HK-2 (cell line): ENCODE measurements around the gene ORMDL3.
"Not testable (repeated sequence)": the region's sequence is repeated elsewhere in the genome, so short reads cannot be mapped to it uniquely, and the experiment has no call there.

ENCODE experiments used
- DNase-seq: peaks from one replicate; pipeline ENCODE4 v3.0.0-alpha.2; 2018; ENCODE audit not compliant: unreplicated experiment

ORMDL3 gene

DNA sequence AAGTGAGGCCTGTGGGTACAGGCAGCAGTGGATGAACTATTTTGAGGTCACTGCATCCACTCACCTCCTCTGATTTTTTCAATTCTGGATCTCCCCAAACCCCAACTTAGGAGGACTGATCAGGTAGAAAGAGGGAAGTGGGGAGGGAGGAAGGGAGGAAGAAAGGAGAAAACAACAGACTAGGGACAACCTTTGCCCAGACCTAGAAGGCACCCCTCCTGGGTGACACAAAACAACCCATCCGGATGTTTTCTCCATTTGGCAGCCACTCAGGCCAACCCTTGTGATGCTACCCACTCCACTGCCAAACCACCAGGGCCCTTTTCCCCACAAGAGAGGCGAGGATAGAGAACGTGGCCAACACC is 2.7 kb downstream of the ORMDL3 start:
- no peak for DNase-seq

GRCh38 chr17:39923836-39924690 is 3.3 kb downstream of the ORMDL3 start:
- no peak for DNase-seq

GRCh38 chr17:39923230-39923629 is 4.2 kb downstream of the ORMDL3 start:
- DNase-seq = no peak

GRCh38 chr17:39922006-39922405 is 5.4 kb downstream of the ORMDL3 start:
- DNase-seq = no peak

- no peak for DNase-seq
These were observed 6.1 kb downstream of the ORMDL3 start for GRCh38 chr17:39921323-39921722.

GRCh38 chr17:39920218-39921210 is 6.9 kb downstream of the ORMDL3 start:
- DNase-seq = no peak

- DNase-seq = no peak
These were observed 8.2 kb downstream of the ORMDL3 start for GRCh38 chr17:39919087-39919683.

DNA sequence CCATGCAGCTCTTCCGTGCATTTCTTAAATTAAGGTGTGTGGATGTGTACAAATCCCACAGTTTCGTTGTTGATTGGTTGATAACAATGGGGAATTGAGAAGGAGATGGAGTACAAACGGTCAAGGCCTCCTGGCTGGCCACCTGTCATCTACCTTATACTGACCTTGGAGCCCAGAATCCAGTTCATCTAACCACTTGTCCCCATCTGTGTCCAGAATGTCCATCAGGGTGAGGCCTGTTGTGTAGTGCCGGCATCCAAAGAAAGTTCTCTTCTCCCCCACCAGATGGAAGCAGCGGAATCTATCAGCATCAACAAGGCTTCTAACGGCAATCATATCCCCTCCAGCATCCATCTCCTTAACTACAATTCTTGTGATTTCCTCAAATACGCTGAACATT is 10.5 kb downstream of the ORMDL3 start:
- DNase-seq = no peak

GRCh38 chr17:39915559-39915958 is 11.8 kb downstream of the ORMDL3 start:
- DNase-seq = no peak

- DNase-seq = no peak
These were observed 13.4 kb downstream of the ORMDL3 start for GRCh38 chr17:39913989-39914388.

DNA sequence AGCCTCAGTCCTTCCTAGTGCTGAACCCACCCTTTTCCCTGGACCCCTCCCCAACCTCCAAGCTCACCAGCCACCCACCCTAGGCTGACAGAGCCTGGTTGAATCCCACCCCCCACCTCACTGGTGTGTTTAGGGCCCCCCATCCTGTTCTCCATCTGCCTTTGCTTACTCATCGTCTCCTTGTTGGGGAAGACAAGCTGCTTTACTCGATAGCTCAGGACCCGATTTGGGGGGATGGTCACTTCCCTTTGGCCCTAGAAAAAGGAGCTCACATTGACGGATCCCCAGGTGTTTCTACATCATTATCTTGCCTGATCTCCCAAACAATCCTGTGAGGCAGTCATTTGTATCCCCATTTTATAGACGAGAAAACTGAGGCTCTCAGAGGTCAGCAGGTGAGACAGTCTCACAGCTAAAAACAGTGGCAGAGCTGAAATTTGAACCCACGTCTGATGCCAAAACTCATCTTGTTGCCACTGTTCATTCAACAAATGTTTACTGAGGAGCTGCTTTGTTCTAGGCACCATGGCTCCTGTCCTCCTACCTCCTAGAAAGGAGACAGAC is 18.5 kb downstream of the ORMDL3 start:
- no peak for DNase-seq

DNA sequence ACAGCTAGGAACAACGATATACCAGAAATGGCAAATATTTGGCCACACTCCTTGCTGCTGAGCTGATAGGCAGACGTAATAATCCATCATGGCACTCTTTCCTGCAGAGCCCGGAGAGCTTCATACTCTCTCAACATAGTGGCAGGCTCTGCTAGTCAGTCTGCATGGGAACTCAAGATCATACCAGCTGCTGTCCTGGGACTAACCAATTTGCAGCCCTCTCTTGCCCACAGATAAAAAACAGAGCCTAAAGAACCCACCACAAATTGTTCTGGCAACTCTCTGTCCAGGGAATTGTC is 22.5 kb downstream of the ORMDL3 start:
- no peak for DNase-seq

GRCh38 chr17:39903158-39903884 is 24.1 kb downstream of the ORMDL3 start:
- DNase-seq = no peak

DNA sequence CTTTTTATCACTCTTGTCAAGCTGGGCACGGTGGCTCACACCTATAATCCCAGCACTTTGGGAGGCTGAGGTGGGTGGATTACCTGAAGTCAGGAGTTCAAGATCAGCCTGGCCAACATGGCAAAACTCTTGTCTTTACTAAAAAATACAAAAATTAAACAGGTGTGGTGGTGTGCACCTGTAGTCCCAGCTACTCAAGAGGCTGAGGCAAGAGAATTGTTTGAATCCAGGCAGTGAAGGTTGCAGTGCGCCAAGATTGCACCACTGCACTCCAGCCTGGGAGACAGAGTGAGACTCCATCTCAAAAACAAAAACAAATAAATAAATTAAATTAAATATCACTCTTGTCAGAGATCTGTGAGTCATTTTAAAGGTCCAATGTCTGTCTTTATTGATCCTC is 25.4 kb downstream of the ORMDL3 start:
- not testable (repeated sequence) for DNase-seq

DNA sequence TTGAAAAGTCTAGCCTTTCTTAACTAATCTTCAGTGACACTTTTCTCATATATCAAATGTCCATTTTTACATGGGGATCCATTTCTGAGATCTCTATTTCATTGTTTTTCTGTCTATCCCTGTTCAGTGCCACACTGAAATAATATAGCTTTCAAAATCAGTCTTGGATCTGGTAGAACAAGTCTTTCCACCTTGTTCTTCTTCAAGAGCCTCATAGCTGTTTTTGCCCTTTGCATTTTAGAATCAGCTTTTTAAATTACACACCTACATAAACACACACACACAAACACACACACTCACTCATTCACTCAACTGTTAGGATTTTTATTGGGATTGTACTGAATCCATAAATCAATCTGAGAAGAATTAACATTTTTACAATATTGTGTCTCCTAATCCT is 28.2 kb downstream of the ORMDL3 start:
- DNase-seq = no peak

- no peak for DNase-seq
These were observed 29.3 kb downstream of the ORMDL3 start for GRCh38 chr17:39898088-39898487.

- no peak for DNase-seq
These were observed 32.6 kb downstream of the ORMDL3 start for GRCh38 chr17:39894681-39895376.

- no peak for DNase-seq
These were observed 38.2 kb downstream of the ORMDL3 start for GRCh38 chr17:39889200-39889599.

DNA sequence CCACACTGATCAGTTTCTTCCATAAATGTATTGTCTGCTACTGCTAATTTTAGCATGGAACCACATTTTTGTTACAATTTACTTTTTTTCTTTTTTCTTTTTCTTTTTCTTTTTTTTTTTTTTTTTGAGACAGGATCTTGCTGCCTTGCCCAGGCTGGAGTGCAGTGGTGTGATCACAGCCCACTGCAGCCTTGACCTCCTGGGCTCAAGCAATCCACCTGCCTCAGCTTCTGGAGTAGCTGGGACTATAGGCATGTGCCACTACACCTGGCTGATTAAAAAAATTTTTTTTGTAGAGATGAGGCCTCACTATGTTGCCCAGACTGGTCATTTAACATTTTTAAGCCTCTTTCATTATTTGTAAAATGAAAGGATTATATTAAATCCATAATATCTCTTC is 40.3 kb downstream of the ORMDL3 start:
- no peak for DNase-seq

- not testable (repeated sequence) for DNase-seq
These were observed 41.3 kb downstream of the ORMDL3 start for GRCh38 chr17:39886102-39886501.

- no peak for DNase-seq
These were observed 54.6 kb downstream of the ORMDL3 start for GRCh38 chr17:39872751-39873150.
